22Rv1 (cell line): ENCODE measurements around the gene TCP11.

ENCODE experiments used
- H3K27ac ChIP-seq: fragments of 450-650 bp; 2 replicates; pipeline ENCODE4 v1.5.1; 2017
- ZFX ChIP-seq: fragments of 450-650 bp; IDR thresholded peaks from 2 replicates; pipeline ENCODE4 v1.6.1; 2017; ENCODE audit warnings: antibody characterized with exemption, borderline replicate concordance
- TF ChIP-seq, protein P1 (sequence below): fragments of 450-650 bp; IDR thresholded peaks from 2 replicates; pipeline ENCODE4 v1.5.1; 2017; ENCODE audit warnings: mild to moderate bottlenecking

Gene TCP11

GRCh38 chr6:35072051-35072697 is 69.0 kb downstream of the TCP11 start:
- TF ChIP-seq, protein P1, sequence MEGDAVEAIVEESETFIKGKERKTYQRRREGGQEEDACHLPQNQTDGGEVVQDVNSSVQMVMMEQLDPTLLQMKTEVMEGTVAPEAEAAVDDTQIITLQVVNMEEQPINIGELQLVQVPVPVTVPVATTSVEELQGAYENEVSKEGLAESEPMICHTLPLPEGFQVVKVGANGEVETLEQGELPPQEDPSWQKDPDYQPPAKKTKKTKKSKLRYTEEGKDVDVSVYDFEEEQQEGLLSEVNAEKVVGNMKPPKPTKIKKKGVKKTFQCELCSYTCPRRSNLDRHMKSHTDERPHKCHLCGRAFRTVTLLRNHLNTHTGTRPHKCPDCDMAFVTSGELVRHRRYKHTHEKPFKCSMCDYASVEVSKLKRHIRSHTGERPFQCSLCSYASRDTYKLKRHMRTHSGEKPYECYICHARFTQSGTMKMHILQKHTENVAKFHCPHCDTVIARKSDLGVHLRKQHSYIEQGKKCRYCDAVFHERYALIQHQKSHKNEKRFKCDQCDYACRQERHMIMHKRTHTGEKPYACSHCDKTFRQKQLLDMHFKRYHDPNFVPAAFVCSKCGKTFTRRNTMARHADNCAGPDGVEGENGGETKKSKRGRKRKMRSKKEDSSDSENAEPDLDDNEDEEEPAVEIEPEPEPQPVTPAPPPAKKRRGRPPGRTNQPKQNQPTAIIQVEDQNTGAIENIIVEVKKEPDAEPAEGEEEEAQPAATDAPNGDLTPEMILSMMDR = no peak
- no peak for TF ChIP-seq ZFX
- H3K27ac ChIP-seq = no peak overlapping the region

- H3K27ac ChIP-seq = no peak overlapping the region
- no peak for TF ChIP-seq ZFX
- TF ChIP-seq, protein P1 = no peak
Measured at GRCh38 chr6:35071347-35071994, 69.7 kb downstream of the TCP11 start.

DNA sequence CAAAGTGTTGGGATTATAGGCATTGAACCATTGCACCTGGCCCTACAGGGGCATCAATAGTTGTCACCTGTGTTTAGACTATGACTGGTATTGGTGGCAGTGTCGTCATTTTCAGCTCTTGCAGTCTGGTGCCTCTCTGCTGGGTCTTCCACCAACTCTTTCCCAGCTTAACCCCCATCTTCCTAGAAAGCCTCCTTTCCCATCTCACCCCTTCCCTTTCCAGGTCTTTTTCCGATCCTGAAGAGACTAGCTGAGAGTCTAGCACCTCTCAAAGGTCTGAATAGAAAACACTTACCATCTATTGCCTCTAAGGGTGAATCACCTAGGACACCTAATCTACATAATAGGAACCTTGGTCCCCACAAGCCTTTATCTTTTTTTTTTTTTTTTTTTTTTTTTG is 71.0 kb downstream of the TCP11 start:
- TF ChIP-seq ZFX = no peak
- TF ChIP-seq, protein P1 = no peak
- no peak overlapping the region for H3K27ac ChIP-seq

GRCh38 chr6:35069262-35069661 is 71.9 kb downstream of the TCP11 start:
- H3K27ac ChIP-seq = no peak overlapping the region
- TF ChIP-seq, protein P1 = no peak
- TF ChIP-seq ZFX = no peak

- no peak overlapping the region for H3K27ac ChIP-seq
Measured at GRCh38 chr6:35068644-35069043, 72.5 kb downstream of the TCP11 start.

GRCh38 chr6:35068206-35068605 is 72.9 kb downstream of the TCP11 start:
- TF ChIP-seq, protein P1 = no peak
- TF ChIP-seq ZFX = no peak
- H3K27ac ChIP-seq = no peak overlapping the region

More at GRCh38 chr6:35068644-35069043, 72.5 kb downstream of the TCP11 start:
- TF ChIP-seq, protein P1 = no peak
- no peak for TF ChIP-seq ZFX
